SU-DHL-6 (cell line): ENCODE measurements around the gene ELN.

Experiments used
- H2AFZ ChIP-seq: fragments of 200-600 bp; sonication (generic); 2 replicates; pipeline ENCODE4 v1.6.1; 2014; ENCODE audit warnings: low read depth, mild to moderate bottlenecking, moderate library complexity, mixed read lengths, antibody characterized with exemption, low read length; ENCODE audit not compliant: severe bottlenecking
- H3F3A ChIP-seq: fragments of 200-600 bp; shearing (Covaris generic); 2 replicates; pipeline ENCODE4 v1.6.0; 2016; ENCODE audit warnings: antibody characterized with exemption, mild to moderate bottlenecking; ENCODE audit not compliant: insufficient read depth
- H3K27ac ChIP-seq: fragments of 200-600 bp; sonication (generic); 2 replicates; pipeline ENCODE4 v1.5.1; 2016; ENCODE audit warnings: low read depth, mild to moderate bottlenecking, low read length, moderate library complexity, mixed read lengths
- H3K27me3 ChIP-seq: fragments of 200-600 bp; sonication (generic), shearing (Covaris generic); 2 replicates; pipeline ENCODE4 v1.6.0; 2014; ENCODE audit warnings: mild to moderate bottlenecking, low read length
- H3K36me3 ChIP-seq: fragments of 200-600 bp; sonication (generic); 2 replicates; pipeline ENCODE4 v1.6.1; 2014; ENCODE audit warnings: mild to moderate bottlenecking, low read length, mixed read lengths
- H3K4me2 ChIP-seq: fragments of 300-600, 200-600 bp; shearing (Covaris generic), sonication (generic); 2 replicates; pipeline ENCODE4 v1.6.0; 2014; ENCODE audit warnings: low read length, low read depth, mild to moderate bottlenecking; ENCODE audit not compliant: poor library complexity, severe bottlenecking
- H3K4me3 ChIP-seq: fragments of 200-600 bp; sonication (generic); 2 replicates; pipeline ENCODE4 v1.5.1; 2014; ENCODE audit warnings: antibody characterized with exemption, low read length, mild to moderate bottlenecking, mixed read lengths; ENCODE audit not compliant: insufficient read depth, poor library complexity, severe bottlenecking
- H3K79me2 ChIP-seq: fragments of 200-600 bp; sonication (generic); 2 replicates; pipeline ENCODE4 v1.6.1; 2014; ENCODE audit warnings: mild to moderate bottlenecking, low read length, moderate library complexity; ENCODE audit not compliant: insufficient read depth
- H3K9ac ChIP-seq: fragments of 200-600 bp; sonication (generic); 2 replicates; pipeline ENCODE4 v1.7.0; 2014; ENCODE audit warnings: mild to moderate bottlenecking, low read length
- H3K9me2 ChIP-seq: fragments of 200-600 bp; sonication (generic); replicated peaks from 2 replicates; pipeline ENCODE4 v1.6.1; 2014; ENCODE audit warnings: low read length; ENCODE audit not compliant: insufficient read depth
- H3K9me3 ChIP-seq: fragments of 200-600 bp; sonication (generic); 2 replicates; pipeline ENCODE4 v1.6.1; 2014; ENCODE audit warnings: low read length, mixed read lengths; ENCODE audit not compliant: insufficient read depth
- H4K20me1 ChIP-seq: fragments of 200-600 bp; sonication (generic); 2 replicates; pipeline ENCODE4 v1.6.1; 2014; ENCODE audit warnings: low read depth, mild to moderate bottlenecking, antibody characterized with exemption, low read length, moderate library complexity, mixed read lengths
- CTCF ChIP-seq: fragments of 200-600 bp; sonication (generic); IDR thresholded peaks from one replicate; pipeline ENCODE4 v1.5.1; 2017; ENCODE audit warnings: antibody characterized with exemption, mild to moderate bottlenecking, low read length, moderate library complexity; ENCODE audit not compliant: insufficient read depth, poor library complexity, severe bottlenecking
- EZH2phosphoT487 ChIP-seq: fragments of 200-600 bp; sonication (generic), shearing (Covaris generic); conservative IDR thresholded peaks from 2 replicates; pipeline ENCODE4 v1.6.1; 2018; ENCODE audit warnings: mild to moderate bottlenecking, antibody characterized with exemption, low read length, moderate library complexity, mixed read lengths

The ELN gene

GRCh38 chr7:74051629-74052410 lies 23.8 kb downstream of the ELN start:
- no peaks in the 10 kb centered on the region for H3K79me2 ChIP-seq
- no peak overlapping the region for H3K4me3 ChIP-seq
- H3F3A ChIP-seq, result no peaks in the 10 kb centered on the region
- H3K9ac ChIP-seq, result no peak overlapping the region
- no peak overlapping the region for H3K27ac ChIP-seq
- H3K4me2 ChIP-seq, result no peak overlapping the region
- H4K20me1 ChIP-seq, result no peaks in the 10 kb centered on the region
- no peaks in the 10 kb centered on the region for H3K27me3 ChIP-seq
- no peak overlapping the region for H2AFZ ChIP-seq
- H3K9me2 ChIP-seq, result no peaks in the 10 kb centered on the region
- no peaks in the 10 kb centered on the region for H3K9me3 ChIP-seq
- H3K36me3 ChIP-seq, result no peaks in the 10 kb centered on the region
- TF ChIP-seq CTCF (no peak), EZH2phosphoT487 (no peak)

- no peak for TF ChIP-seq EZH2phosphoT487
- no peak for TF ChIP-seq CTCF
- Histone ChIP-seq H3K4me2 (no peak overlapping the region), H3K9me3 (no peaks in the 10 kb centered on the region), H3K9me2 (no peaks in the 10 kb centered on the region), H3K36me3 (no peaks in the 10 kb centered on the region), H4K20me1 (no peaks in the 10 kb centered on the region), H3K27me3 (no peaks in the 10 kb centered on the region), H3K9ac (no peak overlapping the region), H3F3A (no peaks in the 10 kb centered on the region), H2AFZ (no peak overlapping the region), H3K4me3 (no peak overlapping the region), H3K79me2 (no peaks in the 10 kb centered on the region), H3K27ac (no peak overlapping the region)
These were observed 24.7 kb downstream of the ELN start for GRCh38 chr7:74052628-74053027.

- no peak overlapping the region for H3K4me3 ChIP-seq
- no peaks in the 10 kb centered on the region for H3F3A ChIP-seq
- H3K9me3 ChIP-seq, result no peaks in the 10 kb centered on the region
- no peak overlapping the region for H3K4me2 ChIP-seq
- H3K27me3 ChIP-seq, result no peaks in the 10 kb centered on the region
- H2AFZ ChIP-seq, result no peak overlapping the region
- no peaks in the 10 kb centered on the region for H3K36me3 ChIP-seq
- H3K79me2 ChIP-seq, result no peaks in the 10 kb centered on the region
- TF ChIP-seq CTCF (no peak), EZH2phosphoT487 (no peak)
- H4K20me1 ChIP-seq, result no peaks in the 10 kb centered on the region
- H3K9ac ChIP-seq, result no peak overlapping the region
- no peak overlapping the region for H3K27ac ChIP-seq
- no peaks in the 10 kb centered on the region for H3K9me2 ChIP-seq
These were observed 25.7 kb downstream of the ELN start for GRCh38 chr7:74053589-74054186.
